T-helper 1 cell treated with Interleukin-12 subunit alpha and Interleukin-12 subunit beta and Interleukin-4 antibody, amounts not matched to agents 30 ng/mL and 1 ng/mL, for 36 hours (primary cell): ENCODE results near the gene SLCO1A2. TPM values are rescaled to one million over a fixed set of nuclear protein-coding genes. Genes with fewer than 3 reads are reported as not detected.

Source experiments
- intact Hi-C: fragments of 100-400 bp; cut with micrococcal nuclease; formaldehyde crosslinking; loops from one replicate; pipeline ENCODE4 v1.15.1; 2024
- total RNA-seq: library from RNA; stranded (reverse); gene quantifications from 2 replicates; pipeline ENCODE4 v1.2.3, GENCODE V29; 2022

Gene SLCO1A2
- total RNA-seq, 1 donor from 2014 or later = not detected

DNA sequence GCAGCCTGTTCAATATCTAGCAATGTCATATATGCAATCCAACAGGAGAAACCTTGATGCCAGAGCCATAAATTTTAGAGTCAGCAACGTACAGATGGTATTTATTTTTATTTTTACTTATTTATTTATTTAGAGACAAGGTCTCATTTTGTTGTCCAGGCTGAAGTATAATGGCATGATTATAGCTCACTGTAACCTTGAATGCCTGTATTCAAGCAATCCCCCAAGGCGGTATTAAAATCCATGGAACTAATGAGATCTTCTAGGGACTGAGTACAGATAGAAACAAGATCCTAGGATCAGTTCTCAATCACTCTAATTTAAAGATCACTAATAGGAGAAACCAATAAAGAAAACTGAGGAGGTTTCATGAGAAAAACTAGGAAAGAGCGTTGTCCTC, 114.5 kb downstream of the SLCO1A2 start:
- intact Hi-C loops = no loop called here

DNA sequence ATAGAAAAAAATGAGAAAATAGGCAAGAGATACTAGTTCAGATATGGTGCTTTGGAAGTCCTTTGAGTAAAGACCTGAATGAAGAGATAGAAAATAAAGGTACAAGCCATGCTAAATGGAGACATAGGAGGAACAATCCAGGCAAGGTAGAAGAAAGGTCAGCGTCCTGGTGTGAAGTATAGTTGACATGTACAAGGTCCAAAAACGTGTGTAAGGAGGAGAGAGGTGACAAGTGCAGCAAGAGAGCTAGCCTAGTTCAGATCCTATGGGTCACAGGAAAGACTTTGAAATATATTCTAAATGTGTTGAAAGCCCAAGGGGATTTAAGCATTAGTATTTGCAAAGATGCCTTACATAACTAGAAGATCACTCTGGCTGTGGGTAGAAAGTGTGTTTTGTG, 115.5 kb downstream of the SLCO1A2 start:
- intact Hi-C loops = no loop called here

Other genes starting within 250 kb of the SLCO1A2 start
- gene SLCO1B1, start 203.7 kb downstream of the SLCO1A2 start, total RNA-seq = not detected in 2 replicates
- gene IAPP, start 38.0 kb upstream of the SLCO1A2 start, total RNA-seq = not detected in 2 replicates
- 34.9 and 35.8 TPM in 2 replicates for gene PYROXD1, start 102.7 kb upstream of the SLCO1A2 start, total RNA-seq
- 72.5 and 77.6 TPM in 2 replicates for gene RECQL, start 166.7 kb upstream of the SLCO1A2 start, total RNA-seq
- gene GOLT1B, start 166.9 kb upstream of the SLCO1A2 start, total RNA-seq = 46.3 and 48.9 TPM in 2 replicates
- gene SPX, start 191.4 kb upstream of the SLCO1A2 start, total RNA-seq = 0.95 and 1.2 TPM in 2 replicates